GM23248 (cell line): ENCODE data around the gene LPAR5.

ENCODE experiments used
- EZH2 ChIP-seq: fragments of 200-600 bp; sonication (generic); IDR thresholded peaks from 2 replicates; pipeline ENCODE4 v1.6.1; 2018; ENCODE audit warnings: antibody characterized with exemption, mild to moderate bottlenecking; ENCODE audit not compliant: insufficient read depth, poor library complexity, severe bottlenecking
- EZH2phosphoT487 ChIP-seq: fragments of 200-600 bp; sonication (generic); IDR thresholded peaks from 2 replicates; pipeline ENCODE4 v1.6.1; 2018; ENCODE audit warnings: antibody characterized with exemption, moderate library complexity, mild to moderate bottlenecking, low read depth; ENCODE audit not compliant: insufficient read depth

DNA sequence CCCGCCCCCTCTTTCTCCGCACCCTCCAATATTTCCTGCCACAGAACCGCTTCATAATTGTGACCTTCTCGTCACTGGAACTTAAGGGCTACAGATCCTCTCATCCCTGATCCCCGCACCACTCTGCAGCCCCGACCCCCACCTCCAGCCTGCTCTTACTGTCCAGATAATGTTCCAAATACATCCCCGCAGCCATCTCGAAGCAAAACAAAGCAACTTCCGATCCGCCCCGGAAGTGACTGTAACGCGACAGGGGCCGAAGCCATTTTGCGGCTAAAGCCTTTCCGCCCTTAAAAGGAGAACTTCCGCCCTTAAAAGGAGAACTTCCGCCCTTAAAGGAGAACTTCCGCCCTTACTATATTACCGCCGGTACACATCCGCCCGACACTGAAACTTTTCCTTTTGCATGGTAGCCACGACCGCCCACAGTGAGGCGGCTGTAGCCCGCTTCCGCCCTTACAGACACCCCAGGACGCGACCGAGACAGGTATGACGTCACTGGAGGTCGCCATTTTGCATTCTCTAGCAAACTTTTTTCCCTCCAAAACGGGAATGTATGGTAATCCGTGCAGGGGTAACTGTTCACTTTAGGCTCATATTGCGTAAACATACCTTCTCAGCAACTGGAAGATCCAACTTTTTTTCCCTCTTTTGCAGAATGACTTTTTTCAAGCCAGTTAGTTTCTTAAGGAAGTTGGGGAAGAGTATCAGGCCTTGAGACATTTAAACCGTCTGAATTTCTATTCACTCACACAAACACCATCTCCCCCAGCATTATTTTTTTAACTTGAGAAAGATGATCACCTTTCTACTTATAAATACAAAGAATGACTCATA lies 27.4 kb upstream of the LPAR5 start, which contains the start of gene ING4:
- TF ChIP-seq EZH2 (no peak), EZH2phosphoT487 (no peak)
